Measurements from ENCODE around the gene CCDC117.
A peak's percentile ranks its signal among the peaks of the same experiment; 100 is the strongest.

GRCh38 chr22:28800308-28801041, 28.0 kb downstream of the CCDC117 start, which contains the start of gene XBP1:
- TF ChIP-seq CTCF (IDR thresholded peaks at IDR 0.05) (0 out of 2 replicates have a peak, but pooled peaks have one; percentile 3), ZFX (IDR thresholded peaks at IDR 0.05; ENCODE audit: borderline replicate concordance) (no peak)
